ENCODE results near the gene EFNA1. TPM values are rescaled to one million over a fixed set of nuclear protein-coding genes. Genes with fewer than 3 reads are reported as not detected.

The EFNA1 gene
- total and polyA plus RNA-seq, 2 experiments from 2014 or later: 3.2 to 5.1 TPM

GRCh38 chr1:155166051-155166470 is 38.4 kb downstream of the EFNA1 start:
- peak overlapping the region; percentile 95 for H3K4me2 ChIP-seq
- H3K27ac Mint-ChIP-seq: peak overlapping the region; percentile 87; the same call in 1 of the 2 replicates

More at GRCh38 chr1:155166051-155166470, 38.4 kb downstream of the EFNA1 start:
- Mint-ChIP-seq H3K27me3 (ENCODE audit: insufficient read depth, low read depth, poor library complexity) (peaks cover 4% of the 10 kb centered on the region), H3K9me3 (peaks cover 6% of the 10 kb centered on the region; the same call in 2 of the 3 replicates), H3K4me1 (peaks cover 11% of the 10 kb centered on the region), H3K4me3 (peak overlapping the region; percentile 85), H3K36me3 (ENCODE audit: low read depth) (peaks cover 15% of the 10 kb centered on the region)
- no peaks in the 10 kb centered on the region for H3K27me3 ChIP-seq (ENCODE audit: insufficient read depth)
- H3K4me1 ChIP-seq (ENCODE audit: insufficient read depth): peaks cover 16% of the 10 kb centered on the region; the same call in 1 of the 2 replicates
- H2AFZ ChIP-seq: peak overlapping the region; percentile 100
- H3K79me2 ChIP-seq (replicated peaks; ENCODE audit: insufficient read depth): peaks cover 1% of the 10 kb centered on the region; the same call in 1 of the 2 replicates
- peak overlapping the region; percentile 64 for H3K4me3 ChIP-seq
- H3F3A ChIP-seq (replicated peaks; ENCODE audit: low read depth): peaks cover 21% of the 10 kb centered on the region
- peak; percentile 43 for ATAC-seq
- peak; percentile 62 for DNase-seq (ENCODE audit: low spot score)
- TF ChIP-seq EZH2phosphoT487 (IDR thresholded peaks at IDR 0.05; ENCODE audit: unreplicated experiment) (no peak), JUNB (IDR thresholded peaks at IDR 0.05; ENCODE audit: unreplicated experiment) (no peak), CREB1 (CRISPR knock-in tag; IDR thresholded peaks at IDR 0.05; ENCODE audit: low read depth) (no peak), EZH2 (IDR thresholded peaks at IDR 0.05; ENCODE audit: low read depth, unreplicated experiment) (no peak), ZNF331 (CRISPR knock-in tag; IDR thresholded peaks at IDR 0.05; ENCODE audit: low read depth) (no peak), POLR2AphosphoS5 (IDR thresholded peaks at IDR 0.05; ENCODE audit: low read depth) (no peak), NANOG (IDR thresholded peaks at IDR 0.05; ENCODE audit: borderline replicate concordance) (no peak), STAT1 (IDR thresholded peaks at IDR 0.05; ENCODE audit: unreplicated experiment) (no peak), CTCF (conservative IDR thresholded peaks at IDR 0.05; ENCODE audit: low read depth in 2 of 2) (no peak), ZNF114 (CRISPR knock-in tag; IDR thresholded peaks at IDR 0.05) (no peak)
- TF ChIP-seq, protein P1, sequence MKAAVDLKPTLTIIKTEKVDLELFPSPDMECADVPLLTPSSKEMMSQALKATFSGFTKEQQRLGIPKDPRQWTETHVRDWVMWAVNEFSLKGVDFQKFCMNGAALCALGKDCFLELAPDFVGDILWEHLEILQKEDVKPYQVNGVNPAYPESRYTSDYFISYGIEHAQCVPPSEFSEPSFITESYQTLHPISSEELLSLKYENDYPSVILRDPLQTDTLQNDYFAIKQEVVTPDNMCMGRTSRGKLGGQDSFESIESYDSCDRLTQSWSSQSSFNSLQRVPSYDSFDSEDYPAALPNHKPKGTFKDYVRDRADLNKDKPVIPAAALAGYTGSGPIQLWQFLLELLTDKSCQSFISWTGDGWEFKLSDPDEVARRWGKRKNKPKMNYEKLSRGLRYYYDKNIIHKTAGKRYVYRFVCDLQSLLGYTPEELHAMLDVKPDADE (IDR thresholded peaks at IDR 0.05): no peak
- TF ChIP-seq, protein P2, sequence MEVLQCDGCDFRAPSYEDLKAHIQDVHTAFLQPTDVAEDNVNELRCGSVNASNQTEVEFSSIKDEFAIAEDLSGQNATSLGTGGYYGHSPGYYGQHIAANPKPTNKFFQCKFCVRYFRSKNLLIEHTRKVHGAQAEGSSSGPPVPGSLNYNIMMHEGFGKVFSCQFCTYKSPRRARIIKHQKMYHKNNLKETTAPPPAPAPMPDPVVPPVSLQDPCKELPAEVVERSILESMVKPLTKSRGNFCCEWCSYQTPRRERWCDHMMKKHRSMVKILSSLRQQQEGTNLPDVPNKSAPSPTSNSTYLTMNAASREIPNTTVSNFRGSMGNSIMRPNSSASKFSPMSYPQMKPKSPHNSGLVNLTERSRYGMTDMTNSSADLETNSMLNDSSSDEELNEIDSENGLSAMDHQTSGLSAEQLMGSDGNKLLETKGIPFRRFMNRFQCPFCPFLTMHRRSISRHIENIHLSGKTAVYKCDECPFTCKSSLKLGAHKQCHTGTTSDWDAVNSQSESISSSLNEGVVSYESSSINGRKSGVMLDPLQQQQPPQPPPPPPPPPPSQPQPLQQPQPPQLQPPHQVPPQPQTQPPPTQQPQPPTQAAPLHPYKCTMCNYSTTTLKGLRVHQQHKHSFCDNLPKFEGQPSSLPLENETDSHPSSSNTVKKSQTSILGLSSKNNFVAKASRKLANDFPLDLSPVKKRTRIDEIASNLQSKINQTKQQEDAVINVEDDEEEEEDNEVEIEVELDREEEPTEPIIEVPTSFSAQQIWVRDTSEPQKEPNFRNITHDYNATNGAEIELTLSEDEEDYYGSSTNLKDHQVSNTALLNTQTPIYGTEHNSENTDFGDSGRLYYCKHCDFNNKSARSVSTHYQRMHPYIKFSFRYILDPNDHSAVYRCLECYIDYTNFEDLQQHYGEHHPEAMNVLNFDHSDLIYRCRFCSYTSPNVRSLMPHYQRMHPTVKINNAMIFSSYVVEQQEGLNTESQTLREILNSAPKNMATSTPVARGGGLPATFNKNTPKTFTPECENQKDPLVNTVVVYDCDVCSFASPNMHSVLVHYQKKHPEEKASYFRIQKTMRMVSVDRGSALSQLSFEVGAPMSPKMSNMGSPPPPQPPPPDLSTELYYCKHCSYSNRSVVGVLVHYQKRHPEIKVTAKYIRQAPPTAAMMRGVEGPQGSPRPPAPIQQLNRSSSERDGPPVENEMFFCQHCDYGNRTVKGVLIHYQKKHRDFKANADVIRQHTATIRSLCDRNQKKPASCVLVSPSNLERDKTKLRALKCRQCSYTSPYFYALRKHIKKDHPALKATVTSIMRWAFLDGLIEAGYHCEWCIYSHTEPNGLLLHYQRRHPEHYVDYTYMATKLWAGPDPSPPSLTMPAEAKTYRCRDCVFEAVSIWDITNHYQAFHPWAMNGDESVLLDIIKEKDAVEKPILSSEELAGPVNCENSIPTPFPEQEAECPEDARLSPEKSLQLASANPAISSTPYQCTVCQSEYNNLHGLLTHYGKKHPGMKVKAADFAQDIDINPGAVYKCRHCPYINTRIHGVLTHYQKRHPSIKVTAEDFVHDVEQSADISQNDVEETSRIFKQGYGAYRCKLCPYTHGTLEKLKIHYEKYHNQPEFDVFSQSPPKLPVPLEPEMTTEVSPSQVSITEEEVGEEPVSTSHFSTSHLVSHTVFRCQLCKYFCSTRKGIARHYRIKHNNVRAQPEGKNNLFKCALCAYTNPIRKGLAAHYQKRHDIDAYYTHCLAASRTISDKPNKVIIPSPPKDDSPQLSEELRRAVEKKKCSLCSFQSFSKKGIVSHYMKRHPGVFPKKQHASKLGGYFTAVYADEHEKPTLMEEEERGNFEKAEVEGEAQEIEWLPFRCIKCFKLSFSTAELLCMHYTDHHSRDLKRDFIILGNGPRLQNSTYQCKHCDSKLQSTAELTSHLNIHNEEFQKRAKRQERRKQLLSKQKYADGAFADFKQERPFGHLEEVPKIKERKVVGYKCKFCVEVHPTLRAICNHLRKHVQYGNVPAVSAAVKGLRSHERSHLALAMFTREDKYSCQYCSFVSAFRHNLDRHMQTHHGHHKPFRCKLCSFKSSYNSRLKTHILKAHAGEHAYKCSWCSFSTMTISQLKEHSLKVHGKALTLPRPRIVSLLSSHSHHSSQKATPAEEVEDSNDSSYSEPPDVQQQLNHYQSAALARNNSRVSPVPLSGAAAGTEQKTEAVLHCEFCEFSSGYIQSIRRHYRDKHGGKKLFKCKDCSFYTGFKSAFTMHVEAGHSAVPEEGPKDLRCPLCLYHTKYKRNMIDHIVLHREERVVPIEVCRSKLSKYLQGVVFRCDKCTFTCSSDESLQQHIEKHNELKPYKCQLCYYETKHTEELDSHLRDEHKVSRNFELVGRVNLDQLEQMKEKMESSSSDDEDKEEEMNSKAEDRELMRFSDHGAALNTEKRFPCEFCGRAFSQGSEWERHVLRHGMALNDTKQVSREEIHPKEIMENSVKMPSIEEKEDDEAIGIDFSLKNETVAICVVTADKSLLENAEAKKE (CRISPR knock-in tag; IDR thresholded peaks at IDR 0.05): no peak
- TF ChIP-seq, protein P3, sequence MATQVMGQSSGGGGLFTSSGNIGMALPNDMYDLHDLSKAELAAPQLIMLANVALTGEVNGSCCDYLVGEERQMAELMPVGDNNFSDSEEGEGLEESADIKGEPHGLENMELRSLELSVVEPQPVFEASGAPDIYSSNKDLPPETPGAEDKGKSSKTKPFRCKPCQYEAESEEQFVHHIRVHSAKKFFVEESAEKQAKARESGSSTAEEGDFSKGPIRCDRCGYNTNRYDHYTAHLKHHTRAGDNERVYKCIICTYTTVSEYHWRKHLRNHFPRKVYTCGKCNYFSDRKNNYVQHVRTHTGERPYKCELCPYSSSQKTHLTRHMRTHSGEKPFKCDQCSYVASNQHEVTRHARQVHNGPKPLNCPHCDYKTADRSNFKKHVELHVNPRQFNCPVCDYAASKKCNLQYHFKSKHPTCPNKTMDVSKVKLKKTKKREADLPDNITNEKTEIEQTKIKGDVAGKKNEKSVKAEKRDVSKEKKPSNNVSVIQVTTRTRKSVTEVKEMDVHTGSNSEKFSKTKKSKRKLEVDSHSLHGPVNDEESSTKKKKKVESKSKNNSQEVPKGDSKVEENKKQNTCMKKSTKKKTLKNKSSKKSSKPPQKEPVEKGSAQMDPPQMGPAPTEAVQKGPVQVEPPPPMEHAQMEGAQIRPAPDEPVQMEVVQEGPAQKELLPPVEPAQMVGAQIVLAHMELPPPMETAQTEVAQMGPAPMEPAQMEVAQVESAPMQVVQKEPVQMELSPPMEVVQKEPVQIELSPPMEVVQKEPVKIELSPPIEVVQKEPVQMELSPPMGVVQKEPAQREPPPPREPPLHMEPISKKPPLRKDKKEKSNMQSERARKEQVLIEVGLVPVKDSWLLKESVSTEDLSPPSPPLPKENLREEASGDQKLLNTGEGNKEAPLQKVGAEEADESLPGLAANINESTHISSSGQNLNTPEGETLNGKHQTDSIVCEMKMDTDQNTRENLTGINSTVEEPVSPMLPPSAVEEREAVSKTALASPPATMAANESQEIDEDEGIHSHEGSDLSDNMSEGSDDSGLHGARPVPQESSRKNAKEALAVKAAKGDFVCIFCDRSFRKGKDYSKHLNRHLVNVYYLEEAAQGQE (IDR thresholded peaks at IDR 0.05; ENCODE audit: unreplicated experiment): no peak
- H4K20me1 ChIP-seq (replicated peaks; ENCODE audit: insufficient read depth): no peaks in the 10 kb centered on the region
- no peaks in the 10 kb centered on the region for H3K36me3 ChIP-seq (ENCODE audit: insufficient read depth)
- H3K27ac ChIP-seq (ENCODE audit: low read depth): no peak overlapping the region
- H3K9me2 ChIP-seq (ENCODE audit: insufficient read depth): no peaks in the 10 kb centered on the region

Data from GM23338 (cell line).